DND-41 (cell line): ENCODE measurements around the gene LHCGR.

Source experiments
- ATAC-seq: fragments of 200-7000 bp; cut with Tn5 transposase; 3 replicates; pipeline ENCODE4 v1.9.1; 2021; ENCODE audit warnings: low read depth; ENCODE audit not compliant: insufficient read depth
- DNase-seq: peaks from one replicate; pipeline ENCODE4 v3.0.0-alpha.2; 2020
- H2AFZ ChIP-seq: 2 replicates; pipeline ENCODE4 v1.6.0; 2012; ENCODE audit warnings: low read depth, low read length
- H3K27ac ChIP-seq: 2 replicates; pipeline ENCODE4 v1.5.1; 2012; ENCODE audit warnings: low read length, inconsistent platforms
- H3K27me3 ChIP-seq: fragments of 200-600 bp; sonication (generic); 2 replicates; pipeline ENCODE4 v1.6.0; 2012; ENCODE audit warnings: low read length, mild to moderate bottlenecking, inconsistent platforms; ENCODE audit not compliant: insufficient read depth, poor library complexity
- H3K36me3 ChIP-seq: 2 replicates; pipeline ENCODE4 v1.5.1; 2012; ENCODE audit warnings: low read length, inconsistent platforms; ENCODE audit not compliant: insufficient read depth
- H3K4me1 ChIP-seq: 2 replicates; pipeline ENCODE4 v1.5.1; 2012; ENCODE audit warnings: mild to moderate bottlenecking, low read length; ENCODE audit not compliant: insufficient read depth
- H3K4me2 ChIP-seq: 2 replicates; pipeline ENCODE4 v1.6.0; 2012; ENCODE audit warnings: mild to moderate bottlenecking, moderate library complexity, low read length, inconsistent platforms; ENCODE audit not compliant: insufficient read depth
- H3K4me3 ChIP-seq, 2 experiments: fragments of 200-600 bp in 1 of 2; shearing (Covaris generic) in 1 of 2; 2 replicates each; pipeline ENCODE4 v1.5.1; 2012 to 2016; ENCODE audit warnings: inconsistent platforms in 2 of 2, low read length in 2 of 2, mild to moderate bottlenecking in 2 of 2, low read depth in 1 of 2, moderate library complexity in 1 of 2
- H3K79me2 ChIP-seq: 2 replicates; pipeline ENCODE4 v1.6.0; 2012; ENCODE audit warnings: low read length, inconsistent platforms; ENCODE audit not compliant: insufficient read depth
- H3K9ac ChIP-seq: 2 replicates; pipeline ENCODE4 v1.6.0; 2012; ENCODE audit warnings: low read depth, mild to moderate bottlenecking, inconsistent platforms, low read length, moderate library complexity
- H3K9me3 ChIP-seq: 2 replicates; pipeline ENCODE4 v1.5.1; 2012; ENCODE audit warnings: low read length, moderate library complexity, mild to moderate bottlenecking, inconsistent platforms; ENCODE audit not compliant: insufficient read depth, severe bottlenecking
- H4K20me1 ChIP-seq: 2 replicates; pipeline ENCODE4 v1.6.0; 2012; ENCODE audit warnings: low read length; ENCODE audit not compliant: insufficient read depth
- EZH2 ChIP-seq: IDR thresholded peaks from 3 replicates; pipeline ENCODE4 v1.6.1; 2012; ENCODE audit warnings: borderline replicate concordance, low read depth, mild to moderate bottlenecking, moderate library complexity, low read length, inconsistent platforms; ENCODE audit not compliant: severe bottlenecking
- TF ChIP-seq, protein P1 (sequence below): IDR thresholded peaks from 2 replicates; pipeline ENCODE4 v1.5.1; 2012; ENCODE audit warnings: borderline replicate concordance, low read length, moderate library complexity, mild to moderate bottlenecking; ENCODE audit not compliant: poor library complexity, severe bottlenecking; ENCODE audit errors: extremely low read depth

Gene LHCGR

DNA sequence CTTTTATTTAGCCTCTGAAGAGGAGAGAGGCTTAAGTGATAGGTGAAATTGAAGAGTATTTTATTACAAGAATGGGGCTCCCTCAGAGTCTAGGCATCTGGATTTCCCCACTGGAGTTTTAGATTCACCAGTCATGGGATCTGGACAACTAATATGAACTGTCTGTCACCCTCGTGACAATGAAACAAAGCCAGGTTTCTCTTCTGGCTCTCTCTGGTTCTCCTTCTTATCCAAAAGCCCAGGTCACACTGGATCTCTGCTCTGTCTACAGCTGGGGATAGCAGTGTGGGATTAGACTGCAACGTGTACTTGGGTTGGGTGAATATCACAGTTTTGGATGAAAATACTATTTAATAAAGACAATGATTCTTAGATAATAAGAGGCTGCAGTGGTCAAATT is 31.2 kb downstream of the LHCGR start:
- Histone ChIP-seq H3K9me3 (no peaks in the 10 kb centered on the region), H3K4me3 (no peak overlapping the region), H3K4me1 (no peaks in the 10 kb centered on the region), H3K27ac (no peak overlapping the region), H3K36me3 (no peaks in the 10 kb centered on the region), H3K27me3 (peaks cover 6% of the 10 kb centered on the region), H3K79me2 (no peaks in the 10 kb centered on the region), H3K9ac (no peak overlapping the region), H3K4me2 (no peak overlapping the region), H2AFZ (no peak overlapping the region), H4K20me1 (no peaks in the 10 kb centered on the region)
- DNase-seq (no peak), ATAC-seq (no peak)
- no peak for TF ChIP-seq EZH2
- TF ChIP-seq, protein P1, sequence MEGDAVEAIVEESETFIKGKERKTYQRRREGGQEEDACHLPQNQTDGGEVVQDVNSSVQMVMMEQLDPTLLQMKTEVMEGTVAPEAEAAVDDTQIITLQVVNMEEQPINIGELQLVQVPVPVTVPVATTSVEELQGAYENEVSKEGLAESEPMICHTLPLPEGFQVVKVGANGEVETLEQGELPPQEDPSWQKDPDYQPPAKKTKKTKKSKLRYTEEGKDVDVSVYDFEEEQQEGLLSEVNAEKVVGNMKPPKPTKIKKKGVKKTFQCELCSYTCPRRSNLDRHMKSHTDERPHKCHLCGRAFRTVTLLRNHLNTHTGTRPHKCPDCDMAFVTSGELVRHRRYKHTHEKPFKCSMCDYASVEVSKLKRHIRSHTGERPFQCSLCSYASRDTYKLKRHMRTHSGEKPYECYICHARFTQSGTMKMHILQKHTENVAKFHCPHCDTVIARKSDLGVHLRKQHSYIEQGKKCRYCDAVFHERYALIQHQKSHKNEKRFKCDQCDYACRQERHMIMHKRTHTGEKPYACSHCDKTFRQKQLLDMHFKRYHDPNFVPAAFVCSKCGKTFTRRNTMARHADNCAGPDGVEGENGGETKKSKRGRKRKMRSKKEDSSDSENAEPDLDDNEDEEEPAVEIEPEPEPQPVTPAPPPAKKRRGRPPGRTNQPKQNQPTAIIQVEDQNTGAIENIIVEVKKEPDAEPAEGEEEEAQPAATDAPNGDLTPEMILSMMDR = no peak

DNA sequence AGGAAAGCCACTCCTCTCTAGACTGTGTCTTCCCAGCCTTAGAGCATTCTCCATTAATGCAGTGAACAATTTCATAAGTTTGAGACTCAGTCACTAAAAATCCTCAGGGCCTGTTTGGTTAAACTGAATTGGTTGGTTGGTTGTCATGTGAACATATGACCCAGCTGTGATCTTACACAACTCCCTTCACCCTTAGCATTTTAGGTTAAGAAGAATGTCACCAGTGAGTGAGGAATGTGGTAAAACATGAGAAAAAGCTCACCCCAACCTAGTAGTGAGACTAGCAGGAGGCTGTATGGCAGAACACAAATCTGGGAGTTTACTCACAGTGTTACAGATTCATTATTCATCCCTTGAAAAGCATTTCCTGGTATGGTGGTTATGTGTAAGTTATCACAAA is 32.4 kb downstream of the LHCGR start:
- no peak for ATAC-seq
- TF ChIP-seq, protein P1 = no peak
- no peak overlapping the region for H3K27ac ChIP-seq

DNA sequence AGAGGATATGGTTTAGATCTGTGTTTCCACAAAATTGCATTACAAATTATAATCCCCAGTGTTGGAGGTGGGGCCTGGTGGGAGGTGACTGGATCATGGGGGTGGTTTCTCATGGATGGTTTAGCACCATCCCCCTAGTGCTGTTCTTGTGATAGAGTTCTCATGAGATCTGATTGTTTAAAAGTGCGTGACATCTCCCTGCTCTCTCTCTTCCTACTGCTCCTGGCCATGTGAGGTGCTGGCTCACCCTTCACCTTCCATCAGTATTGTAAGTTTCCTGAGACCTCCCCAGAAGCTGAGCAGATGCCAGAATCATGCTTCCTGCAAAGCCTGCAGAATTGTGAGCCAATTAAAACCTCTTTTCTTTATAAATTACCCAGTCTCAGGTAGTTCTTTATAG is 33.1 kb downstream of the LHCGR start:
- Histone ChIP-seq H3K27ac (no peak overlapping the region), H3K4me2 (no peak overlapping the region), H3K79me2 (no peaks in the 10 kb centered on the region), H2AFZ (no peak overlapping the region), H3K36me3 (no peaks in the 10 kb centered on the region), H4K20me1 (no peaks in the 10 kb centered on the region), H3K4me3 (no peak overlapping the region), H3K9me3 (no peaks in the 10 kb centered on the region), H3K27me3 (peaks cover 3% of the 10 kb centered on the region), H3K9ac (no peak overlapping the region), H3K4me1 (no peaks in the 10 kb centered on the region)
- no peak for DNase-seq
- ATAC-seq = no peak
- no peak for TF ChIP-seq EZH2
- TF ChIP-seq, protein P1 = no peak

More for the DNA sequence above, 32.4 kb downstream of the LHCGR start:
- peaks cover 6% of the 10 kb centered on the region for H3K27me3 ChIP-seq
- no peak for DNase-seq
- H3K9me3 ChIP-seq = no peaks in the 10 kb centered on the region
- no peaks in the 10 kb centered on the region for H4K20me1 ChIP-seq
- H3K4me3 ChIP-seq = no peak overlapping the region
- no peaks in the 10 kb centered on the region for H3K4me1 ChIP-seq
- H3K36me3 ChIP-seq = no peaks in the 10 kb centered on the region
- H3K9ac ChIP-seq = no peak overlapping the region
- H3K79me2 ChIP-seq = no peaks in the 10 kb centered on the region
- no peak overlapping the region for H2AFZ ChIP-seq
- no peak overlapping the region for H3K4me2 ChIP-seq

DNA sequence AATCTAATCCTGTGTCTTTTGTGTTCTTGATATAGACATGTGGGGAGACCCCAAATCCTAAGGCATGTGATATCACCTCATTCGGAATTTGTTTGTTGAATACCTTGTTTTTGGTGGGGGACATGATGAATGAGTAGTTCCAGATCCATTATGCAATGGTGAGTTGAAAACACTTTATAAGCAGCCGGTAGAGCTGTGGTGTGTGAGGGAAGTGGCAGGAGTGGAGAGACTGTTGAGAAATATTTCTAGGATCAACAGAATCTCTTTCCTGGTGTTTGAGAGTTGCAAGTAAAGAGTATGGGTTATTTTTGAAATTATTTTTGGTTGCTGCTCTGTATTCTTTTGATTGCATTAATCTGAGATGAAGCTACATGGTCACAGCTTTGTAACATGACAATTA is 34.4 kb downstream of the LHCGR start:
- Histone ChIP-seq H3K36me3 (no peaks in the 10 kb centered on the region), H3K4me1 (no peaks in the 10 kb centered on the region), H3K9ac (no peak overlapping the region), H3K9me3 (no peaks in the 10 kb centered on the region), H2AFZ (no peak overlapping the region), H3K4me2 (no peak overlapping the region), H3K27me3 (peaks cover 3% of the 10 kb centered on the region), H3K27ac (no peak overlapping the region), H3K4me3 (no peak overlapping the region), H3K79me2 (no peaks in the 10 kb centered on the region), H4K20me1 (no peaks in the 10 kb centered on the region)
- ATAC-seq (no peak), DNase-seq (no peak)
- TF ChIP-seq, protein P1 = no peak
- no peak for TF ChIP-seq EZH2
